Ishikawa (cell line): Measurements from ENCODE around the gene RALGPS1.

ENCODE experiments used
- CREB1 ChIP-seq: IDR thresholded peaks from 2 replicates; pipeline ENCODE4 v1.6.1; 2012; ENCODE audit warnings: low read depth
- EP300 ChIP-seq: IDR thresholded peaks from 2 replicates; pipeline ENCODE4 v1.6.1; 2012; ENCODE audit warnings: borderline replicate concordance
- RAD21 ChIP-seq: IDR thresholded peaks from 2 replicates; pipeline ENCODE4 v1.6.1; 2012; ENCODE audit warnings: low read depth
- YY1 ChIP-seq: IDR thresholded peaks from 2 replicates; pipeline ENCODE4 v1.6.1; 2012; ENCODE audit warnings: low read depth
- ZBTB7A ChIP-seq: IDR thresholded peaks from 2 replicates; pipeline ENCODE4 v1.6.1; 2012; ENCODE audit warnings: low read depth
- TF ChIP-seq, protein P1 (sequence below): IDR thresholded peaks from 2 replicates; pipeline ENCODE4 v1.6.1; 2012; ENCODE audit warnings: low read depth, mild to moderate bottlenecking

DNA sequence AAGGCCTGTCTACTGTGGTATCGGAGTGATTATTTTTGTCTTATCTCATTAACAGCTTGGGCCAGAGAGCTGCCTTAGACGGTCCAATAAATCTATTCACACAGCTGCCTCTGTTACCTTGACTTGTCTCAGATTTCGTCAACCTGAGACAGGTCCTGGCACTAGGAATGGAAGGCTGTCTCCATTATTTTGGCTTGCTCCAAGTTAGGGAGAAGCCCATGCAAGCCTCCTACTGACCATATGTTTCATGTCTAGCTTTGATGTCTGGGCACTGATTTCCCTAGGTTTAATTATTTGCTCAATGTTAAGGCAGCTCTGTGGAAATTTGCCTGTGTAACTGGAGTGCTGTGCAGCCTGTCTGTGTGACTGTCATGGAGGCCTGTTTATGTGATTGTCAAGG, 12.4 kb upstream of the RALGPS1 start:
- TF ChIP-seq EP300 (no peak), CREB1 (no peak), ZBTB7A (no peak), RAD21 (no peak), YY1 (no peak)
- TF ChIP-seq, protein P1, sequence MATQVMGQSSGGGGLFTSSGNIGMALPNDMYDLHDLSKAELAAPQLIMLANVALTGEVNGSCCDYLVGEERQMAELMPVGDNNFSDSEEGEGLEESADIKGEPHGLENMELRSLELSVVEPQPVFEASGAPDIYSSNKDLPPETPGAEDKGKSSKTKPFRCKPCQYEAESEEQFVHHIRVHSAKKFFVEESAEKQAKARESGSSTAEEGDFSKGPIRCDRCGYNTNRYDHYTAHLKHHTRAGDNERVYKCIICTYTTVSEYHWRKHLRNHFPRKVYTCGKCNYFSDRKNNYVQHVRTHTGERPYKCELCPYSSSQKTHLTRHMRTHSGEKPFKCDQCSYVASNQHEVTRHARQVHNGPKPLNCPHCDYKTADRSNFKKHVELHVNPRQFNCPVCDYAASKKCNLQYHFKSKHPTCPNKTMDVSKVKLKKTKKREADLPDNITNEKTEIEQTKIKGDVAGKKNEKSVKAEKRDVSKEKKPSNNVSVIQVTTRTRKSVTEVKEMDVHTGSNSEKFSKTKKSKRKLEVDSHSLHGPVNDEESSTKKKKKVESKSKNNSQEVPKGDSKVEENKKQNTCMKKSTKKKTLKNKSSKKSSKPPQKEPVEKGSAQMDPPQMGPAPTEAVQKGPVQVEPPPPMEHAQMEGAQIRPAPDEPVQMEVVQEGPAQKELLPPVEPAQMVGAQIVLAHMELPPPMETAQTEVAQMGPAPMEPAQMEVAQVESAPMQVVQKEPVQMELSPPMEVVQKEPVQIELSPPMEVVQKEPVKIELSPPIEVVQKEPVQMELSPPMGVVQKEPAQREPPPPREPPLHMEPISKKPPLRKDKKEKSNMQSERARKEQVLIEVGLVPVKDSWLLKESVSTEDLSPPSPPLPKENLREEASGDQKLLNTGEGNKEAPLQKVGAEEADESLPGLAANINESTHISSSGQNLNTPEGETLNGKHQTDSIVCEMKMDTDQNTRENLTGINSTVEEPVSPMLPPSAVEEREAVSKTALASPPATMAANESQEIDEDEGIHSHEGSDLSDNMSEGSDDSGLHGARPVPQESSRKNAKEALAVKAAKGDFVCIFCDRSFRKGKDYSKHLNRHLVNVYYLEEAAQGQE: no peak
